Measurements from ENCODE around the gene CORIN.

DNA sequence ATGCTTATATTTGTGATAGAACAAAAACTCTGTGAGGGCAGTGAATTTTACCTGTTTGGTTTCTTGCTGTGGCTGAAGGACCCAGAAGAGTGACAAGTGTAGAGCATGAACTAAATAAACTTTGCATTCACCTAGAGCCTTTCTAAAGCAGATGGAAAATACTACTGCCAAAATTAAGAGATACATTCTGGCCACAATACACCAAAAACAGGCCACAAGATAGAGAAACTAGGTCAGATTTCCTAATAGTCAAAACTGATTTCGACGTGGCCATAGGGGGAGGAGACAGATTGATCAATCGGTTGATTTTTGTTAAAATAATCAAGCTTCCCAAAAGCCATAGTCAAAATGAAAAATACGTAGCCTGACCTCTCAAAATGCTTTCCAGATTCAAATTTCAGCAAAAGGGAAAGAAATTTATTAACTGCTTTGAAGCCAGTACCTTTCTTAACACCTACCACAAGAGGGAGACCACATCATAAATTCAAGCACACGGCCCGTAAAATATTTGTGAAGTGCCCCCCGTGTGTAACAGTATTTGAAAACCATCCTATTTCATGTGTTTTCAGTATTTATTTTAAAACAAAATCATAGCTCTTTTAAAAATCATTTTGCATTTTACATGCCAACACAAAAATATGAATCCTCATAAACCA lies 132.4 kb downstream of the CORIN start:
- TF ChIP-seq POLR2A (IDR thresholded peaks at IDR 0.05) = no peak
- TF ChIP-seq, protein P1, sequence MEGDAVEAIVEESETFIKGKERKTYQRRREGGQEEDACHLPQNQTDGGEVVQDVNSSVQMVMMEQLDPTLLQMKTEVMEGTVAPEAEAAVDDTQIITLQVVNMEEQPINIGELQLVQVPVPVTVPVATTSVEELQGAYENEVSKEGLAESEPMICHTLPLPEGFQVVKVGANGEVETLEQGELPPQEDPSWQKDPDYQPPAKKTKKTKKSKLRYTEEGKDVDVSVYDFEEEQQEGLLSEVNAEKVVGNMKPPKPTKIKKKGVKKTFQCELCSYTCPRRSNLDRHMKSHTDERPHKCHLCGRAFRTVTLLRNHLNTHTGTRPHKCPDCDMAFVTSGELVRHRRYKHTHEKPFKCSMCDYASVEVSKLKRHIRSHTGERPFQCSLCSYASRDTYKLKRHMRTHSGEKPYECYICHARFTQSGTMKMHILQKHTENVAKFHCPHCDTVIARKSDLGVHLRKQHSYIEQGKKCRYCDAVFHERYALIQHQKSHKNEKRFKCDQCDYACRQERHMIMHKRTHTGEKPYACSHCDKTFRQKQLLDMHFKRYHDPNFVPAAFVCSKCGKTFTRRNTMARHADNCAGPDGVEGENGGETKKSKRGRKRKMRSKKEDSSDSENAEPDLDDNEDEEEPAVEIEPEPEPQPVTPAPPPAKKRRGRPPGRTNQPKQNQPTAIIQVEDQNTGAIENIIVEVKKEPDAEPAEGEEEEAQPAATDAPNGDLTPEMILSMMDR (IDR thresholded peaks at IDR 0.05) = no peak
